NCI-H2107 (cell line): ENCODE results near the gene MORN1.

Experiments used
- DNase-seq: peaks from one replicate; lab custom pipeline; 2025; lab: John Stamatoyannopoulos, UW

Gene MORN1

DNA sequence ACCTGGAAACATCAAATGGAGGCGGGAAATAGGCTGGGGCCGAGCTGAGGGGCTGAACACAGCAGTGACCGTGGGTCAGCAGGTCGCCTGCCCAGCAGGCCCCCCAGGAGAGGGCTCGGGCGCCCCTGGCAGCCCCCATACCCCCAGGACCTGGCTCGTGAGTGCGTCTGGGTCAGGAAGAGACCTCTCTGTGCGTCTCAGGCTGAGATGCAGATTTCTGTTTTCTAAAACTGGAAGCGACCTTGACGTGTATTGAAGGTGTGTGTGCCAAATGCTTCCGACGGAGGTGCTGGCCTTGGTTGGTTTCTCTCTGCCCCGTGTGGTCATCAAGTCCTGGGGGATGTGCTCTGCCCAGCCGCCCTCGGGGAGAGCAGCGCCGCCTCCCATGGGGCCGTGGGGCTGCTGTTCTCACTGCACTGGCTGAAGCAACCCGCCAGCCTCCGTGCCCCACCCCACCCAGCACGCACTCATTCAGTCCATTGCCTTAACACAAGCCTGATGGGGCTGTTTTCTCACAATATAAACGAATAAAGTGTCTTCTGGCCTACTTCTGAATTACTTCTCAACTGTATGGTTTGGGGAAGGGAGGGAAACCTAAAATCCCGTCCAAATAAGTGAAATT, 13.6 kb upstream of the MORN1 start:
- no peak for DNase-seq

DNA sequence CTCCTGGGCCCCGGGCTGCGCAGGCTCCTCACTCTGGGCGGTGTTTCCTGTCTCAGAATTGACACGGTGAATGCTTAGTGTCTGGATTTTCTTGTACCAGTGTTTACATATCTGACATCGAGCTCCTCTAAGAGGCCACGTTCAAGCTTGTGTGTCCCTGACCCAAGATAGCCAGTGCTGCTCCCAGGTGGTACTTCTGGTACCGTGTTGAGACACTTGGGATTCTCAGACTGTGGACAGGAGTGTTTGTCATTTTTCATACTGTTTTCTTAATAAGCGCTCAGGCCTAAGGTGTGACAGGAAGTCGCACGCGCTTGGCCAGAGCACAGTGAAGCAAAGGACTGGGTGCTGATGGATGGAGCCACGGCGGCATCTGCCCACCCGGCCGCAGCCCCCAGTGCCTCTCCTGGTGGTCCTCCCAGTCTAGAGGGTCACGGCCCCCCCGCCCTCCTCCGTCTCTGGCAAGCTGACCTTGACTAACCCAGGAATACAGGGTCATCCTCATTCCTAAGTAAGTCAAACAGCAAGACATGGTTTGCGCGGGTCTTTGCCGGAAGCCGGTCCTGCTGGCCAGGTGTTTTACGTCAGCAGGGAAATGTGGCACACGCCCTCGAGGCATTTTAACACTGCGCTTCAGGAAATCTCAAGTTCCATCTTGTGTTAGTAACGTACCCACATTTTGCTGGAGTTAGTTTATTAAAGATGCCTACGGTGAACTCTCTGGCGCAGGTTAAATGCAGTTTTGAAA, 13.0 kb upstream of the MORN1 start:
- DNase-seq = no peak

DNA sequence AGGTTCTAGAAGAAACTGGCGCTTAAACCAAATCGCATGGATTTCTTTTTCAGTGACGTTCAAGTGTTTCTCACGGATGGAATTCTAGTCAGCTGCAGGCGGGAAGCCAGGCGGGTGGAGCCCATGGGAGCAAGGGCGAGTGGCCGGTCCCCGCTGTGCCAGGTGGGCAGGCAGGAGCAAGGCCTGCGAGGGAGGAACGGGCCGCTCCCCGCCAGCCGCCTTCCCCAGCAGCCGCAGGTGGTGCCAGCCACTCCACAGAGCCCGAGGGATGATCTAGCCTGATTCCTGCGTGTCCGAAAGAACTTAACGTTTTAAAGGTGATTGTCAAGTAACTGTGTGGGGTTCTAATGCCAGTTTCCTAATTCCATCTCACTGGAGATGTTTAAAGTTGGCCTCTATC, 11.9 kb upstream of the MORN1 start:
- no peak for DNase-seq

DNA sequence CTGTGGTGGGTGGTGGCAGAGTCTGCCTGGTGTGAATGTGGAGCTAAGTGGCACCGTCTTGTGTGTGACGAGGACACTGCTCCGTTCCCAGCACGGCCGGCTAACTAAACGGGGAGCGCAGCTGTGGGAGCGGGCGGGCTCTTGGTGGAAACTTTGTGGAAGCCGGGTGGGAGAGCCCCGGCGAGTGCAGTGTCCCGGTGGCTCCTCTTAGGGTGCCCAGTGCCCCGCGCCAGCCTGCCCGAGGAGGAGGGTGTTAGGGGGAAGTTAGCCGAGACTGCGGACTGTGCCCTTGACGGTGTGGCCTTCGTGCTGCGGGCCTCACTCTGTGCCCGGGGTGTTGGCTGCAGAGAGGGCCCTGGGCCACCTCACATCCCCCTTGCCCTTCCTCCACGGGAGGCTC, 11.1 kb upstream of the MORN1 start:
- no peak for DNase-seq

DNA sequence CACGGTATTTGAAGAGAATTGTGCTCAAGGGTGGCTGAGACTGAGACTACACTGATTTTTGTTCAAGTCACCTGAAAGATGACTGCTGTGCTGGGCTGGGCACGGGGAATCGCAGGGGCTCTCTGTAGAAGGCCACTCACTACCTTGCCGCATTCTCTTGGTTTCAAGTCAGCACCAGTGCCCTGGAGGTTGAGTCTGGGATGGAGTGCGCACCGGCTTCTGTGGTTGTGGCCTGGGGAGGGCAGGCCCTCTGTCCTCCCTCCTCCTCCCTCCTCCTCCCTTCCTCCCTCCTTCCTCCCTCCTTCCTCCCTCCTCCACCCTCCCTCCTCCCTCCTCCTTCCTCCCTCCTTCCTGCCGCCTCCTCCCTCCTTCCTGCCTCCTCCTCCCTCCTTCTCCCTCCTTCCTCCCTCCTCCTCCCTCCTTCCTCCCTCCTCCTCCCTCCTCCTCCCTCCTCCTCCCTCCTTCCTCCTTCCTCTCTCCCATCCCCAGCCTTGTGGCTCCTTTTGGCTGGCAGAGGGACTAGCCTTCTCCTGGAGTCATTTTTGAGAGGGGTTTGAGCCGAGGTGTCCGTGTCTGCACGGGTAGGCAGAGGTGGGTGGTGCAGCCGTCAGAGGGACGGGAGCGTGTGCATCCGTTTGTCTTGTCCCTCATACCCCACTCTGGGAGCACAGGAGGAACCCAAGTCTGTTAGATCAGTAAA, 9.7 kb upstream of the MORN1 start:
- no peak for DNase-seq

DNA sequence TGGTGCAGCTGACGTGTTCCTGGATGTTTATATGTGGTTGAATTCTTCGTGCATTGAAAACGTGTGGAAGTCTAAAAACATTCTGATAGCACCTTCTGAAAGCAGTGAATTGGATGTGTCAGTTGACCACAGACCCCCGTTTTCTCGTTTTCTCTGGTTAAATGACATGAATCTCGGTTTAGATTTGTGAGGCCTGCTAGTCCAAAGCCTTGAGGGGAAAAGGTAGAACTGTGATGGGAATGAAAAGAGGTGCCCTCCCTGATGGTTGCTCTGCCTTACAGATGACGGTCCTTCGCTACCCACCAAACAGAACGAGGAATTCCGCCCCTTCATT, 9.2 kb upstream of the MORN1 start:
- DNase-seq = no peak

DNA sequence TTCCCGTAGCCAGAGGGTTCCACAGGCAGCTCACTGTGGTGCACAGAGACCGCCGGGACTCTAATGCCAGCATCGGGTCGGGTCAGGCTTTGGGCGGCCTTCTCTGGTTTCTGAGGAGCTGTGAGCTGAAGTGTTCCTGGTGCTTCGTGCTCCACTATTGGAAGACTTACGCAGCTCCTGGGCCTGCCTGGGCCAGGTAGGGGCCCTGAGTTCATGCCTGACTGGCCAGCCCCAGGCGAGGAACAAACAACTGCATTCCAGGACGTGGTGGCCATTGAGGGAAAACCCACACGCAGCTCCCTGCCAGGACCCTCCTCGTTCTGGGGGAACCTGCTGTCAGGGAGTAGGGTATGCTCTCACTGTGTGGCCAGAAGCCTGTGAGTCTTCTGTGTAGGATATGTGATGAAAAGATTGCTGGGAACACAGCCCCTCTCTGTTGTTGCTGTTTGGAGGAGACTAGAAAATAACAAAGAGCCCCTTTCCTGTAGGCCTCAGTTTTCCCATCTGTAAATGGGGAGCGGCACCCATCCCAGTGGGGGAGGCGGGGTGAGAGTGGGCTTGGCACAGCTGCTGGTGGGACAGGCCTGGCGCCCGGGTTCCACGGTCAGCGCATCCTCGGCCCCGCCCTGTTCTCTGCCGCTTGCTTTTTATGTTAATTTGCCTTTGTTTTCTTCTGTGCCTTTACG, 8.7 kb upstream of the MORN1 start:
- DNase-seq = no peak

DNA sequence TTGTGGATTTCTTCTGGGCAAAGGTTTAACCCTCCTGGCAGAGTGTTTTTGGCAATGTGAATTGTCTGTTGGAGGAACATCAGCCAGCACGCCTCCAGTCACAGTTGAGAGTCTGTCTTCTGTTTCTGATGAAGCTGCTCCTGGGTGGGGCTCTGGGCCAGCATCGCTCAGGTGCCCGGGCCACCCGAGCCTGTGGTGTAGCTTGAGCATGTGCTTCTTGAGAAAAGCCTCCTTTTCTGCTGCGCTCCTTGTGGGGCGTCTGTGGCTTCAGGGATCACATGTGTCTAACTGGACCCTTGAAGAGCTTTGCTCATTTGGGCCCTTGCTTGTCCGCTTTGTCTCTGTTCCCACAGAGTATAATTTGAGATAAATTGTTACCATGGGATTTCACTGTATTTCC, 7.5 kb upstream of the MORN1 start:
- no peak for DNase-seq

DNA sequence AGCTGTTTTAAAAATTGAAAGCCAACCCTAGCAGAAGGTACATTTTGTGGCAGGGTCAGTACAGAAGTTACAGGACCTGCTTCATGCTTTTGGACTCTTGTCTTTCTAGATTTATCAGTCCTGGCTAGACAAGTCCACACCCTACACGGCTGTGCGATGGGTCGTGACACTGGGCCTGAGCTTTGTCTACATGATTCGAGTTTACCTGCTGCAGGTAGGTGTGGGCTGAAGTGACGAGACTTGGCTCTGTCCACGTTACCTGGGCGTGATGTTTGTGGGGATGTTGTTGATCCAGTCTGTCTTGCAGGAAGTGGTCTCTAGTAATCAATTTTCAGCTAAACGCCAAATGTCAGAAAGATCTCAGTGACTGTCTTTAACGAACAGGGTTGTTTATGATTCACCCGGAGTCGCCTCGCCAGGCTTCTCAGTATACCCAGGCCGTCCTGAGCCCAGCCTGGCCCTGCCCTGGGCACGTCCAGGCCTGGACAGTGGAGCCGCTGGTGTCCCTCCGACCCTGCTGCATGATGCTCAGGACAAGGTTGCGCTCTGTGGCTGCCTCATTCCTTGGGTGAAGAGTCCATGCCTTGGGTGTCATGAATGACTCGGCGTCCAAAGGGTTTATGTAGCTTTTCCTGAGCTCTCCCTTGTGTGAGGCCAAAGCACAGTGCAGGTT, 5.8 kb upstream of the MORN1 start:
- no peak for DNase-seq

DNA sequence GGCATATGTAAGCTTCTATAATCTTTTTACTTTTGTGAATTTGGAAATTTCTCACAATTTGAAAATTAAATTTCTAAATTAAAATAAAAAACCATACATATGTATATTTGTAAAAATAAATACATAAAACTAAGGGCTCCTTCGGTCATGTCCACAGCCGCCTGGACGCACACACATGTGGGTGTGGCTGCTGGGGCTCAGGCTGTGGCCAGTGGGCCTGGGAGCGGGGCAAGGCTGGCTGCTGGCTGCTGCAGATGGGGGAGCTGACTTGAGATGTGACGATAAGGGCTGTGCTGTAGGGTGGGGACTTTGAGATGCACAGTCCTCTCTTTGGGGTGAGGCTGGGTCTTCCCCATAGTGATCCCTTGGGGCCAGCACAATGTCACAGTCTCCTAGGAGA, 5.1 kb upstream of the MORN1 start:
- no peak for DNase-seq

DNA sequence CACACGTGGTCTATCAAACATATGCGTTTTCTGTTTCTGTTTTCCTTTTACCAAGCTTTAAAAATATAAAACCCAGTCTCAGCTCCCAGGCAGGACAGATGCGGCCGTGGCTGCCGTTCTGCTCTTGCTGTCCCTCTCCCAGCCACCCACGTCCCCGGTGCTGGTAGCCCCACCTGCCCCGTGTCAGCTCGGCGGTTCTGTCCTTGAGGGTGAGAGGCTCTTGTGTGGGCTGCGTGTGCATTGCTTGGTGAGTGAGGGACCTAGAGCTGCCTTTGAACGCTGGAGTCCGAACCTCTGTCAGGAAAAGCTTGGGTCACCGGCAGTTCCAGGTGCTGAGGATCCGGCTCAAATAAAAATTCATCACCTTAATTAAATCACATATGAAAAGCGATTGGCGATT, 4.7 kb upstream of the MORN1 start:
- no peak for DNase-seq

DNA sequence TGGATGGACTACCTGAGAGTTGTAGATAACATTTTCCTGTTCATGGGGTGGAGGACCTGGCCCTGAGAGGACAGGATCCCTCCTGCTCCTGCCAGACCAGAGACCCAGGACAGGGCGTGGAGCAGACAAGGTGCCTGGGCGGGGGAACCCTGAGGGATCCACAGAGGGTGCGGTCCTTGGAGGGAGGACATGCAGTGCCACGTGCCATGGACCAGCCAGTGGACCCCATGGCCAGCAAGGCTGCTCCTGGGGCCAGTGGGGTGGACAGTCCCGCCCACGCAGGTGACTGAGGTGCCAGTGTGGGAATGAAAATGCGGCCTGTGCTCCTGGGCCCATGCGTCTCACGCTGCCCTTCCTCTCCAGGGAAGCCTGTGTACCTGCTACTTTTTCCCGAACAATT, 3.9 kb upstream of the MORN1 start:
- no peak for DNase-seq

DNA sequence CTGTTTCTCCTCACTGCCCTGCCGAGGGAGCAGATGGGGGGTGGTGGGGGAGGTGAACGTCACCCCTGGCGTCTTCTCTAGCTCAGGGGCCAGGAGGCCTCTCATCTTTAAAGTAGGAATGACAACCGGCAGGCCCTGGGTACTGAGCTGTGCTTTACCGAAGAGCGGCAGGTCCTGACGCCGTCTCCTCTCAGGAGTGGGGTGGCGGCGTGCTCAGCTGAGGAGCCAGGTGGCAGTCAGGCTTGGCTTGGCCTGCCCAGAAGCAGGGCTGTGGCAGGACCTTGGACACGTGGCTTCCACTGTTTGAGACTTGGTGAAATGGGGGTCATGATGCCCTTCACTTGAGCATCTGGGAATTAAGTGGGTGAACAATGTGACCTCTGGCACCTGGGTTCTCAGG, 3.4 kb upstream of the MORN1 start:
- DNase-seq = no peak

DNA sequence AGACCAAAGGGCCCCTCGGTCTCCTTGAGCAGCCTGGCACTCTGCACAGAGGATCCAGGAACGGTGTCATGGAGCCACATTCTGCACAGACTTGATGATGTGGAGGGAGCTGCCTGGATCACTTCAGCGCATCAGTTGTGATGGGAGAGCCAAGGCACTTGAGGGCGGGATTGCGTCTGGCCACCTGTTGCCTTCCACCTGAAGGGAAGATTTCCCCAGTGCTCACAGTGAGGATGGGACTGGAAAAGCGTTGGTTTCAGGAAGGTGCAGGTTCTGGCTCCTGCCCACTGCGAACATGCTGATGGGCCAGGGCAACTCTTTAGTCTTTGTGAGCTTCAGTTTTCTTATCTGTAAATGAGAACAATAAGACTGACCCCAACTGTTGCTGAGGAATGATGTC, 2.9 kb upstream of the MORN1 start:
- DNase-seq = no peak

DNA sequence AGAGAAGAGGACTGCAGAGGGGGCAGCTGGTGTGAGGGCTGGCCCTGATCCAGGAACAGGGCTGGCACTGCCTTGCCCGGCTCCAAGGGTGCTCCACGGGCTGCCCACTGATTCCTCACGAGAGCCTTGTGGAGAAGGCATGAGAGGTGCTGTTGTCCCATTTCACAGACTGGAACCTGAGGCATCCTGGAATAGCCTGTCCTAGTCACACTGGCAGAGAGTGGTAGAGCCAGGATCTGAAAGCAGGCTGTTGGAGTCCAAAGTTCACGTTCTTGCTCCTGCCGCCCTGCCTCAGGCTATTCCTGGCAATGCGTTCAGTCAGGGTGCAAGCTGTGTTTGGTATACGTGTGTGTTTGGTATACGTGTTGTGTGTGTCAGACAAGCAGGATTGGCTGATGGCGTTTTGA, 2.1 kb upstream of the MORN1 start:
- DNase-seq = no peak

DNA sequence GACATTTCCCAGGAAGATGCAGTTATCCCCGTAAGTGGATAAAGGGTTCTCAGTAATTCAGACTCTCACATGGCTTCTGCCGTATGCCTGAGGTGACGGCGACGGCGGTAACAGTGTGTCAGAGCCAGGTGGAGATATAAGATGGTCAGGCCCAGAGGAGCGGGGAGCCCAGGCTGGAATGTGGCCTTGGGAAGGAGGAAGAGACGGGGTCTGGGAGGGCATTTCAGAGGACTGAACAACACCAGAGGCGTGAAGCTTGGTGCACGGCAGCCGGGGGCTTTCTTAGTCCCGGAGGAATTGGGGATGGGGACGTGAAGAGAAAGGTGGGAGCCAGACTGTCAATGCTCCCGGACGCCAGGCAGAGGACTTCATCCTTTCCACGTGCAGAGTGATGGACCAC, 1.3 kb upstream of the MORN1 start:
- no peak for DNase-seq

DNA sequence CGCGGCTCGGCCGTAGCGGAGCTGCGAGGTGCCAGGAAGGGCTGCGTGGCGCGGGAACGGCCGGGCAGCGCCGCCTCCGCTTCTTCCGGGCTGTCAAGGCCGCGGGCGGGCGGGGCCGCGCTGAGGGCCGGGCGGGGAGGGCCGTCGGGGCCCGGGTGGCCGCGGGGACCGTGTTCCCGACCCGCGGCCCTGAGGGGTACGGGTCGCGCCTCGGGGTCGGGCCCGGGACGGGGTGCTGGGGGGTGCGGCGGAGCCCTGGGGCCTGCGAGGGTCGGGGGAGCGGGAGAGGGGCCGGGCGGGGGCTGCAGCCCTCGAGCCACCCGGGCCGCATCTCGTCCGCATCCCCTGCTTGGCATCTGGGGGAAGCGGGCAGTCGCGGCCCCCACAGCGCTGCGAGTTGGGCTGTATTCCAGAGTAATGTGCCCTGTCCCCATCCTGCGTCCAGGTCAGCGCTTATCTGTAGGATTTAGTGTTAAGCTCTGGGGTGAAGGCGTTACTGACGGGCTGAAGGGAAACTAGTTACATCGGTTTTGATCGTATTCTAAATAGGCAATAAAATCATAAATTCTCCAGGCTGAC, 666 bp upstream of the MORN1 start:
- no peak for DNase-seq

DNA sequence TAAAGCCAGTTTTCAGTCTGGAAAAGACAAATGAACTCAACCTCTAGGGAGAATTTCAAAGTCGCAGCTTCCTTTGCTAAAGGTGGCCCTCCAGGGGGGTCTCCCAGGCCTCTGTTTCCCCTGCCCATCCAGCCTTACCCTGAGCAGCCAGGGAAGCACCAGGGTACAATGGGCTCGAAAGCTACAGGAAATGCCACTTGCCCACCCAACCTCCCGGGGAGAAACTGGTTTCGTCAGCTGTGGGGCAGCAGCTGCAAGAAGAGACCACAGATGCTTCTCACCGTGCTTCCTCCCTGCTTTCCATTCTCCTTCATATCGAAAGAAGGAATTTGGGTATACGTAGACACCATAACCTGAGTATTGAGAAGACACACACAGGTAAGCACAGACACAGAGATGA, 1.7 kb downstream of the MORN1 start:
- DNase-seq = no peak

DNA sequence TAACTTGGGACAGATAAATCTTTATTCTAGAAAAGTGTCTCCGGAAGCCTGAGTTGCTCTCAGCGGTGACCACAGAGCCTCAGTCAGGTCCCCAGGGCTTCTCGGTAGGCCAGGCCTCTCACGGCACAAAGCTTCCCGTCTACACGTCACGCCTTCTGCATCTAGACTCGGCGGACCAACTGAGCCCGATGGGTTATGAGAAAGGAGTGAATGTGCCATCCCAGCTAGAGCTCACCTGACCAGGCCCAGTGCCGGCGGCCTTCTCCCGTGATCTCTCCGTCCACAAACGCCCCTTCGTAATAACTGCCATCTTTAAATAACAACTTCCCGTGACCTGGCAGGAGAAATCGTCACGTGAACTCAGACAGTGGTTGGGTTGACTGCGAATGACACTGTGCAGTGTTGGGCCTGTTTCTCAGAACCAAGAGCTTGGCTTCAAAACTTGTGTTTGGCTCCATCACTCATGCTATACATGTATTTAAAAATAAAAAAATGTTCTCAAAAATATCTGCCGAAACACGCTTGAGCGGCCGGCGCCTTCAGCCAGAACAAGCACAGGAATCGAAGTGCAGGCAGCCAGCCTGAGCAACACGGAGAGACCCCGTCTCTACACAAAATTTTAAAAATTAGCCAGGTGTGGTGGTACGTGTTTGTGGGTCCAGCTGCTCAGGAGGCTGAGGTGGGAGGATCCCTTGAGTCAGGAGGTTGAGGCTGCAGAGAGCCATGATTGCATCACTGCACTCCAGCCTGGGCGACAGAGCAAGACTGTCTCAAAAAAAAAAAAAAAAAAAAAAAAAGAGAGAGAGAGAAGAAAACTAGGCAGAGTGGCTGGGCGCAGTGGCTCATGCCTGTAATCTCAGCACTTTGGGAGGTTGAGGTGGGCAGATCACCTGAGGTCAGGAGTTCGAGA, 3.1 kb downstream of the MORN1 start:
- DNase-seq = no peak

DNA sequence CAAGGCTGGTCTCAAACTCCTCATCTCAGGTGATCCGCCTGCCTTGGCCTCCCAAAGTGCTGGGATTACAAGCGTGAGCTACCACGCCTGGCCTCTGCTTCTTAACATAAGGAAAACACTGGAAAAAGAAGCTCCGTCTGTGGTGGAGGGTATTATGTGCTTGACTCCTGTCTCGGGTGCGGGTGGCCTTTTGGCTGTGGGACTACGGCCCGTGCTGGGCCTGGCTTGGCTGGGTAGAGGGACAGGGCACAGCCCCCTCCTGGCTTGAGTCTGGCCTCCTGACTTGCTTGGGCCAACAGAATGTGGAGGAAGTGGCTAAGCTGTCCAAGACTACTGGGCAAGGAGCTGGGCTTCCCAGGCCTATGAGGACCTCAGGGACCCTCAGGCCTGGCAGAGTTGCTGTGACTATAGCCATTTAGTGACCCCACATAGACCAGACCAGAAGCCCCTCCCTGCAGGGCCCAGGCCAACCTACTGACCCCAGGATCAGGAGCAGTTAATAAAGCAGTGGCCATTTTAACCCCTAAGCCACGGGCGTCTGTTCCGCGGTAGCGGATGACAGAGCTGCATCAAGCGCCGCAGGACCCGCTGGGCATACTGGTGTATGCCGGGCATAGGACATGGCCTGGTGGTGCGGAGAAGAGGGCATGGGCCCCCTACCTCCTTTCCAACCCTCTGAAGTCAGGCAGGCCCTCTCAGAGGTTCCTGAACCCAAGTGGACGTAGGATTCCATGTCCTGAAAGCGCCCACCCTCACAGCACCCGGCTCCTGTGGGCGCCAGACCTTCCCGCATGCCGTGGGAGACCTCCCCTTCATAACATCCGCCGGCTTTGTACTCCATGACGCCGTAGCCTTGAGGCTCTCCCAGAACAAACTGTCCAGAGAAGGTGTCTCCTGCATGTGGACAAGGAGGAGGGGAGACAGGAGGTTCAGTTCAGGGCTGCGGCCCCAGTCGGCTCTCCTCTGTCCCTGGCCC, 4.4 kb downstream of the MORN1 start:
- no peak for DNase-seq
